Occipital lobe (tissue), 2 donors: ENCODE data around the gene PCID2. TPM values are rescaled to one million over a fixed set of nuclear protein-coding genes. Genes with fewer than 3 reads are reported as not detected.
A peak's percentile ranks its signal among the peaks of the same experiment; 100 is the strongest.
"Not testable (repeated sequence)": the region's sequence is repeated elsewhere in the genome, so short reads cannot be mapped to it uniquely, and the experiment has no call there.

Source experiments
- DNase-seq: peaks from one replicate; lab custom pipeline; 2025; lab: John Stamatoyannopoulos, UW
- total RNA-seq: library from RNA; depleted of rRNA; stranded (reverse); fragments of >200 nt; gene quantifications from one replicate; pipeline ENCODE4 v1.2.3, GENCODE V29; 2014

PCID2 gene
- total RNA-seq, 1 donor from 2014 or later: 45.9 TPM

DNA sequence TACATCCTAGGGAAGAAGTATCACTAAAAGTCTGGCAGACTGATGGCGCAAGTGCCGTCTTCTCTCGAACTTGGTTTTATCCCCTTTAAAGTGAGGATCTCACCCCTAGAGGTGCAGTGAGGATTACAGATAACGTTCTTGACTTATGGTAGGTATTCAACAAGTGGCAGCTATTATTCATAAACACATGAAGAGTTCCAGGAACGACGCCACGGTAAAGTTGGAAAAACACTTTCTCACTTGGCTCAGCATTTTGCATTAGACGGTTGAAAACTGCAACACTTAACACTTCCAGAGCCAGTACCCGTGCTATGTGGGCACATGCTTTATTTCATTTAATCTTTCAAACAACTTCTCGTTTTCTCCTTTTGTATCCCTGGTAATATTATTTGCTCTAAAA, 41.3 kb downstream of the PCID2 start:
- DNase-seq: no peak

DNA sequence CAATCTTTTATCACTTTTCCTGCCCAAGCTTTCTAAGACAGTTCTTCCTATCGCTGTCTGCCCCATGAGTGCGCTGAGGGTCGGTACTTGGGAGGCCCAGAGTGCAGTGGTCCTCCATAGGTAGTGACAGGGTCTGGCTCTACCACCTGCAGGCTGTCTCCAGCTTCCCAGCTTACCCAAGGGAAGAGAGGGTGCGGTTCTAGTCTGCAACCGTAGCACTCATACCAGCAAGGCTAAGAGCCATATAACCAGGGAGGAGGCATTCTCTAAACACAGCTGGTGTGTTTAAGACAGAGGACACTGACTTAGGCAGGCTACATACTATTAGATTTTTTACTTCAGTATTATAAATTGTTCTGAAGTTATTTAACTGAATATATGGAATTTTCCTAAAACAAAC, 41.8 kb downstream of the PCID2 start:
- DNase-seq: no peak

DNA sequence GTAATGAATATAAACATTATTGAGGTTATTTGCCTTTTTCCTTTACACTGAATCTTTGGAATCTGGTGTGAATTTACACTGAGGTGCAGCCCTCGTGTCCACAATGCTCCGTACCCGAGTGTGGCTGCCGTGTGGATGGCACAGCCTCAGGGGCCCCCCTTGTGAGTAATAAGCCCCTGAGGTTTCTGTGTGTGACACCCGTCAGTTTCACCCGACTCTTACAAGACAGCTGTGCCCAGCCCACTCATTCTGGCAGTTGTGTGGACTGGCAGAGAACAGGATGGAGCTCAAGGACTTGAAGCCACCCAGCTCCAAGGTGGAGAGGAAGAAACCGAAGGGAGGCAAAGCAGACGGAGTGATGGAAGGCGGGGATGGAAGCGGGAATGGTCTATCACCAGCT, 42.2 kb downstream of the PCID2 start:
- no peak for DNase-seq

DNA sequence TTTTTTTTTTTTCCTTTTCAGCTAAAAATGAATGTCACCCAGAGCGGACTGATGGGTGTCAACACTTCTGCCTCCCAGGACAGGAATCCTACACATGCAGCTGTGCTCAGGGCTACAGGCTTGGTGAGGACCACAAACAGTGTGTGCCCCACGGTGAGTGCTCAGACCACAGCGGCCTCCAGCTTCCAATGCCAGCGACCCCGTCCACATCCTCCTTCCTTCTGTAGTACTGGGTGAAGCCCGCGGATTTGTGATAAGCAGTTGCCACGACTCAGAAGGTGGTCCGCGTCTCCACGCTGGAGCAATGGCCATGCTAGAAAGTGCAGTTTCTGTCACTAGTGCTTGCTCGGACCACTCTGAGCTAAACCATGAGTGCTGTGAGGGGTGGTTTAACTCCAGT, 44.0 kb downstream of the PCID2 start:
- no peak for DNase-seq

DNA sequence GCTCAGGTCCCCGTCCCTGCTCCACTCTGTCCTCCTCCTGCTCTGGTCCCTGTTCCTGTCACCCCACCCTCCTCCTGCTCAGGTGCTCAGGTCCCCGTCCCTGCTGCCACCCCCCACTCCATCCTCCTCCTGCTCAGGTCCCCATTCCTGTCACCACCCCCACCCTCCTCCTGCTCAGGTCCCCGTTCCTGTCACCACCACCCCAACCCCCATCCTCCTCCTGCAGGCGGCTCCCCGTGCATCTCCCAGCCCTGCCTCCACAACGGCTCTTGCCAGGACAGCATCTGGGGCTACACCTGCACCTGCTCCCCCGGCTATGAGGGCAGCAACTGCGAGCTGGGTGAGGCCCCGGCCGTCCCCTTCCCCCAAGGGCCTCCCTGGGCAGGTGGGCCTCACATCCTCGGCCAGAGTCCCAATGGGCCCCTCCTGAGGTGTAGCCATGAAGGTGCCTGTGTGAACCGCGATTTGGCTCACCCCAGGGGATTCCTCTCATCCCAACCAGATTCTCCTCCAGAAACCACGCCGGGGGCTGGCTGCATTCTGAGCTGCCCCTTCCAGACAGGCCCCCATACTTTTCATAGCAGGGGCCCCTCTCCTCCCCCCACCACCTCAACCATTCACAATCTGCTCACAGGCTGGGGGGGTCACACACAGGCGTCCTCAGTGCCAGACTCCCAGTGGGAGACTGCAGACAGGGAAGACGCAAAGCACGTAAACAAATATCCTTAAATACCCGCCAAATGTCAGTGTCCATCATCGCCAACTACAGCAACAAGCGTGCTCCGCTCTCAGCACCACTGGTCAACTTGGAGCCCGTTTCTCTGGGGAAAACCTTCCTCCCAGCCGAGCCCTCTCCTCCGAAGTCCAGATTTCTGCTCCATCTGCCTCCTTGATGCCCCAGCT, 45.4 kb downstream of the PCID2 start:
- DNase-seq: no peak

DNA sequence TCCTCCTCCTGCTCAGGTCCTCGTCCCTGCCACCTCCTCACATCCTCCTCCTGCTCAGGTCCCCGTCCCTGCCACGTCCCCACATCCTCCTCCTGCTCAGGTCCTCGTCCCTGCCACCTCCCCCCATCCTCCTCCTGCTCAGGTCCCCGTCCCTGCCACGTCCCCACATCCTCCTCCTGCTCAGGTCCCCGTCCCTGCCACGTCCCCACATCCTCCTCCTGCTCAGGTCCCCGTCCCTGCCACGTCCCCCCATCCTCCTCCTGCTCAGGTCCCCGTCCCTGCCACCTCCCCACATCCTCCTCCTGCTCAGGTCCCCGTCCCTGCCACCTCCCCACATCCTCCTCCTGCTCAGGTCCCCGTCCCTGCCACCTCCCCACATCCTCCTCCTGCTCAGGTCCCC, 46.5 kb downstream of the PCID2 start:
- DNase-seq: not testable (repeated sequence)

DNA sequence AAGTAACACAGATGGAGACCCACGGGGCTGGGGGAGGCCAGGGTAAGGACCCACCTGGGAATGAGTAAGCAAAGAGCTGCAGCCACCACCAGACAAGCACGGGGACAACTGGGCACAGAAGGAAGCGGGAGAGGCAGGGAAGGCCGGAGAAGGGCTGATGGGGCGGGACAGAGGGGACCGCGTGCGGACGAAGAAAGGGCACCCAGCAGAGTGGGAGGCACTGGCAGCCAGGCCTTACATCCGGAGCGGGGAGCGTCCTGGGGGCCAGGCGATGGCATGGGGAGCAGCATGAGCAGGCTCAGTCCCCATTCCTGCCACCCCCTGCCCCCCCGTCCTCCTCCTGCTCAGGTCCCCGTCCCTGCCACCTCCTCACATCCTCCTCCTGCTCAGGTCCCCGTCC, 47.0 kb downstream of the PCID2 start:
- no peak for DNase-seq

DNA sequence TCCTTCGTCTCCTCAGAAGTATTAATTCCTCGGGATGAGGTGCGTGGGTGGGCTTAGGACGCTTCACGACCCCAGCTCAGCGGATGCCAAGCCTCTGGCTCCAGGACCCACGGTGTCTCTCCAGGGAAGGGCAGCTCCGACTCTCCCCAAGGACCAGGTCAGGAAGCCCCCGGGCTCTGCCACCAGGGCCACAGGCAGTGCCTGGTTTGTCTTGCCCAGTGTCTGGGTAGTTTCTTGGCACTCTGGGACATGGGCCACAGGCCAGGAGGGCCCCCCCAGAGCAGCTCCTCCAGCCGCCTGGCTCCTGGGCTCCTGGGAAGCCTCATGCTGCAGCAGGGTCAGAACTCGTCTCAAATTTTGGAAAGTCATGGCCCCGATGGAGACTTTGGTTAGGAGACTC, 47.5 kb downstream of the PCID2 start:
- no peak for DNase-seq

DNA sequence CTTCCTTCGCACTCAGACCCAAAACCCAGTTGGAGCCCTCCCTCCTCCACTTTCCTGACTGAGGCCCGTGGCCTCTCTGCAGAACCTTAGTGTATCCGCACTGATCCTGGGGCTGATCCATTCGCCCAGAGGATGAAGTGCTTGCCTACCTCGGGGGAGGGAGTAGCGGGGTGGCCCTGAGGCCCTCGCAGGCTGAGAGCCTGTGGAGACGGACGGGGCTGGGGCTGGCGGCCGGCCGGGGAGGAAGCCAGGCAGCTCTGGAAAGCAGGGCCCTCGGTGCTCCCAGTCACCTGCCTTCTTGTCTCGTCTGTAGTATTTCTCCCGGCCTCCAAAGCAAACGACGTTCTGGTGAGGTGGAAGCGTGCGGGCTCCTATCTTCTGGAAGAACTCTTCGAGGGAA, 48.8 kb downstream of the PCID2 start:
- no peak for DNase-seq

DNA sequence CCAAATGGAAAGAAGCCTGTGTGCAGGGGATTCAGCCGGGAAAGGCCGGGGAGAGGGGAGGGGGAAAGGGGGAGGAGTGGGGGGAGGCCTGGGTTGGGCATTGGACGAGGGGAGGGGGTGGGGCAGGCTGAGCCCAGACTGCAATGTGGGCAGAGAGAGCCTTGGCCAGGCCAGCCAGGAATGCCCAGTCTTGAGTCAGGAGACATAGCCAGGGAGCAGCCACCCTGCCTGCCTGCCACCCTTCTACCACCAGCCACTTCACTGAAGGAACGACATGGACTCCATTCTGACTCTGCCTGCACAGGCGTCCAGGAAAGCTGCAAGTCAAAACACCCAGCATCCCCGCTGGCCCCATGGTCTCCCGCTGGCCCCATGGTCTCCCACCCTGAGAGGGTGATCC, 49.5 kb downstream of the PCID2 start:
- no peak for DNase-seq

DNA sequence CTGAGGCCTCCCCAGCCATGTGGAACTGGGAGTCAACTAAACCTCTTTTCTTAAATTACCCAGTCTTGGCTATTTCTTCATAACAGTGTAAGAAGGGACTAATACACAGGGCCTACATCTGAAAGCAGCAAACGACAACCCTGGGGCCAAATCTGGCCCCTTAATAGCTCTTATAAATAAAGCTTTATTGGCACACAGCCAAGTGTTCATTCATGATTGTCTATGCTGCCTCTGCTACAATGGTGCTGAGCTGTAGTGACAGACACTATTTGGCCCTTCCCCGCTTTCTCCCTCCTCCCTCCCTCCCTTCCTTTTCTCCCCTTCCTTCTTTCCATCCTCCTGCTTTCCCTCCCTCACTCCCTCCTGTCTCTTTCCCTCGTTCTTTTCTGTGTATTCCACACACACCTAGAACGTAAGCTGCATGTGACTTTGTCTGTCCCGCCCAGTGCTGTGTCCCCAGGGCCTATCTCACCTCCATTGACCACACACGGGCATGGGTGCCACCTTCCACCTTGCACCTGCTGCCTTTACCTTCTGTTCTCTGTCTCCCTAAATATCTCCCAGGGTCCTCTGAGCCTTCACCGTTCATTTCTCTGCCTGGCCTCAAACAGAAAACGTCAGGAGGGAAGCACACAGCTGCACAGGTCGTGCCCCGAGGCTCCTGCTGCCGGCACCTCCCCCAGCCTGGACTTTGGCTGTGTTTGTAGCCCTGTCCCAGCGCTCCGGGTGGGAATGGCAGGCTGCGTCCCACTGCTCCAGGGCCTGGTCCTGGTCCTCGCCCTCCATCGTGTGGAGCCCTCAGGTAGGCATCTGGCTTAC, 50.3 kb downstream of the PCID2 start, which contains the start of gene PROZ:
PROZ (plus strand) TSS at position 720 of the 819 bp plus-strand sequence; CDS start at position 733, 13 bp downstream.
- DNase-seq: no peak

DNA sequence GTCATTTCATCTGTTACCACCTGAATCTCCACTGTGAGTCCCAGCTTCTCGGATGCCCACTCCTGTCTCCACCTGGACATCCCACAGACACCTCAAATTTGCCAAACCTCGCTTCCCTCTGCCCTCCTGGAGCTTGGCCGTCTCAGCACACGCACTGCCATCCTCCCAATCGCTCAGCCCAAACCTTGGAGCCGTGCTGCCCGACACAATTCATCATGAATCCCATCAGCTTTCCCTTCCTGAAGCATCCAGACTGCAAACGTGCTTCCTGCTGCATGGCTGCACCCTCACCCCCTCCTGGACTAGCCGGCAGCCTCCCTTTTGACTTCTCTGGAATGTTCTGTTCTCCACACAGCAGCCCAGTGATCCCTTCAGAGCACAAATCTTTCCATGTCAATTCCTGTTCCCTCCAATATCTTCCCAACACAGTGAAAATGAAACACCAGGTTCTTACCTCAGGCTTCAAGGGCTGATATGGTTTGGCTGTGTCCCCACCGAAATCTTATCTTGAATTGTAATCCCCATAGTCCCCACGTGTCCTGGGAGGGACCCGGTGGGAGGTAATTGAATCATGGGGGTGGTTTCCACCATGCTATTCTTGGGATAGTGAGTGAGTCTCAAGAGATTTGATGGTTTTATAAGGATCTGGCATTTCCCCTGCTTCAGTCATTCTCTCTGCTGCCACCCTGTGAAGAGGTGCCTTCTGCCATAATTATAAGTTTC, 51.1 kb downstream of the PCID2 start:
- DNase-seq: no peak

DNA sequence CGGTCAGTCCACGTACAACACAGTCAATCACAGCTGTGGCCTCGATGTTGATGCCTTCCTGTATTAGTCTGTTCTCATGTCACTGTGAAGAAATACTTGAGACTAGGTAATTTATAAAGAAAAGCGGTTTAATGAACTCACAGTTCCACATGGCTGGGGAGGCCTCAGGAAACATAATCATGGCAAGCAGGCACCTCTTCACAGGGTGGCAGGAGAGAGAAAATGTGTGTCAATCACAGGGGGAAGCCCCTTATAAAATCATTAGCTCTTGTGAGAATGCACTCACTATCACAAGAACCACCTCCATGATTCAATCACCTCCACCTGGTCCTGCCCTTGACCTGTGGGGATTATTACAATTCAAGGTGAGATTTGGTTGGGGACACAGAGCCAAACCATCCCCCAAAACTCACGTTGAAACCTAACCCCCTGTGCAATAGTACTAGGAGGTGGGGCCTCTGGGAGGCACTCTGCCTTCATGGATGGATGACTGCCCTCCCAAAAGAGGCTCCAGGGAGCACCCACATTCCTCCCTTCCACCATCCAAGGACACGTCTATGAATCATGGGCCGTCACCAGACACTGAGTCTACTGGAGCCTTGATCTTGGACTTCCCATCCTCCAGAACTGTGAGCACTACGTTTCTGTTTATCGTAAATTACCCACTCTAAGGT, 52.4 kb downstream of the PCID2 start:
- no peak for DNase-seq

DNA sequence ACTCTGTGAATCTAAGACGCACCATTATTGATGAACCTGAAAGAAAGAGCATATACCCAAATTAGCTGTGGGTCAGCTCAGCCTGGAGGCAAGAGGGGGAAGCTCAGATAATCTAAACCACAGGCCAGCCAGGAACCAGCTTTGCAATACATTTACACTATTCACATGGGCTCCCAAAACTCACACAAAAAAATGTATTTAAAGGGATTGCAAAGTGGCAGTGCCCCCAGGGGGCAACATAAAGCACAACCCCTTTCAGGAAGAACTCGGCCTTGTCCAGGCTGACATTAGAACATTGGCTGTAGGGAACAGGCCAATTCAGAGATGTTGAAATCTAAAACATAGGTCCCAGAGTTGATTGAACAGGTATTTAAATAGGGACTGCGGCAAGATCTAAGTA, 53.3 kb downstream of the PCID2 start:
- DNase-seq: no peak

DNA sequence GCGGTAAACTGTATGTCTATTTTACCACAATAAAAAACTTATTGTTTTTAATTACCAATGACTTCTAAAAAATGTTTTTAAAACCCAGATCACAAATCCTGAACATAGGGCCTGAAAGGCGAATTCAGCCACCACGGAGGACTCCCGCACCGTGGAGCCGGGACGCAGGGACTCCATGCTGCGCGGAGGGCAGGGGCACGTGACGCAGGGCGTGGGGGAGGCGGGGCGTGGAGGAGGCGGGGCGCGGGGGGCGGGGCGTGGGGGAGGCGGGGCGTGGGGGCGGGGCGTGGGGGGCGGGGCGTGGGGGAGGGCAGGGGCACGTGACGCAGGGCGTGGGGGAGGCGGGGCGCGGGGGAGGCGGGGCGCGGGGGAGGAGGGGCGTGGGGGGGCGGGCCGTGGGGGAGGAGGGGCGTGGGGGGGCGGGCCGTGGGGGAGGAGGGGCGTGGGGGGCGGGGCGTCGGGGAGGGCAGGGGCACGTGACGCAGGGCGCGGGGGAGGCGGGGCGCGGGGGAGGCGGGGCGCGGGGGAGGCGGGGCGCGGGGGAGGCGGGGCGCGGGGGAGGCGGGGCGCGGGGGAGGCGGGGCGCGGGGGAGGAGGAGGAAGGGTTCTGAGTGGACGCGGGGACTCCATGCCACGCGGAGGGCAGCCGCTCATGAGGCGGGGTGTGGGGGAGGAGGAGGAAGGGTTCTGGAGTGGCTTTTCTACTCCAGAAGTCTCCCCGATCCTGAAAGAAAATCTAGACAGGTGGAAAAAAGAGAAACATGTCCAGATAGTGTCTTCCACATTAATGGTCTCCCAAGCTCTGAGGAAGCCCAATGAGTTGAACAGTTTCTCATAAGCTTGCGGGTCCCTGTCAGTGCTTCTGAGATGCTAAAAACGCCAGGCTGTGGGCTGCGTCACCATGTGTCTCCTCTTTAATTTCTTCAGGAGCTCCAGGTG, 54.4 kb downstream of the PCID2 start:
- peak; percentile 73 for DNase-seq

DNA sequence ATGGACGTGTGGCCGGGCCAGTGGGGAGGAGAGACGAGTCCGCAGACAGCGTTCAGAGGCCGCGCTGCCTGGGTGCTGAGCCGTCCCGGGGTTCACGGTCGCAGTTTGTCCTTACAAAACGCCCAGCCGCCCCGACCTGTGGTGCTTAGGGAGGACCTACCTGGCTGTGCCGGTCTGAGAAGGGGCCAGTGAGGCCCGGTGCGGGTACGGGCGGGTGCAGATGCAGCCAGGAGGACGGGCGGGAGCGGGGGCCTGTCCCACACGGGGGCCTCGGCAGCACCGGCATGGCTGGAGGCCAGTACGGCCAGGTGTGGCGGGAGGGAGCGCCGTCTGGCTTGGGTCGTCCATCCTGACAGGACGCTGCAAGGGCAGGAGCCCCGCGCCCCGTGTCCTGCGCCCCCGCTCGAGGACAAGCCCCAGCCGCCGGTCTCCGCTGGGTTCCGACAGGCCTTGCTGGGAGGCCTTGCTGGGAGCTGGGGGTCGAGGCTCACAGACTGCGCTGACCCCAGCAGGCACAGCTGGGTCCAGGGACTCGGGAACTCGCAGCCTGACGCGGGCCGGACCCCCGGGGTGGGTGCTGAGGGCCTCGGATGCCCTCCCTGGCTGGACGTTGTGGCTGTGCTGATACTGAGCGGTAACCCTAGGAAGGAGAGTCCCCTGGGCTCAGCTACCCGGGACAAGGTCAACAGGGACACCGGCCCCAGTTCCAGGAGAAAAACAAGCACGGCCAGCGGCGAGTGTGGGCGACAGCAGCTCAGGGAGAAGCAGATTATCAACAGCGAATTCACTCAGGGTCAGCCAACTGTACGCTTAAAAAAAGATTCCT, 55.3 kb downstream of the PCID2 start:
- no peak for DNase-seq

DNA sequence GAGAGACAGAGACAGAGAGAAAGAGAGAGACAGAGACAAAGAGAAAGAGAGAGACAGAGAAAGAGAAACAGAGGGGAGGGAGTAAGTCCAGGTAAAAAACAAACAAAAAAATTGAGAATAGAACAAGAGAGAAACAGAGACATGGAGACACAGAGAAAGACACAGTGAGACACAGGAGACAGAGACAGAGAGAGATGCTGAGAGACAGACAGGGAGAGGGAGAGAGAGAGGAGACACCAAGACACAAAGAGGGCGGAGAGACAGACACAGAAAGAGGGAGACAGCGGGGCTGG, 55.8 kb downstream of the PCID2 start:
- DNase-seq: no peak

DNA sequence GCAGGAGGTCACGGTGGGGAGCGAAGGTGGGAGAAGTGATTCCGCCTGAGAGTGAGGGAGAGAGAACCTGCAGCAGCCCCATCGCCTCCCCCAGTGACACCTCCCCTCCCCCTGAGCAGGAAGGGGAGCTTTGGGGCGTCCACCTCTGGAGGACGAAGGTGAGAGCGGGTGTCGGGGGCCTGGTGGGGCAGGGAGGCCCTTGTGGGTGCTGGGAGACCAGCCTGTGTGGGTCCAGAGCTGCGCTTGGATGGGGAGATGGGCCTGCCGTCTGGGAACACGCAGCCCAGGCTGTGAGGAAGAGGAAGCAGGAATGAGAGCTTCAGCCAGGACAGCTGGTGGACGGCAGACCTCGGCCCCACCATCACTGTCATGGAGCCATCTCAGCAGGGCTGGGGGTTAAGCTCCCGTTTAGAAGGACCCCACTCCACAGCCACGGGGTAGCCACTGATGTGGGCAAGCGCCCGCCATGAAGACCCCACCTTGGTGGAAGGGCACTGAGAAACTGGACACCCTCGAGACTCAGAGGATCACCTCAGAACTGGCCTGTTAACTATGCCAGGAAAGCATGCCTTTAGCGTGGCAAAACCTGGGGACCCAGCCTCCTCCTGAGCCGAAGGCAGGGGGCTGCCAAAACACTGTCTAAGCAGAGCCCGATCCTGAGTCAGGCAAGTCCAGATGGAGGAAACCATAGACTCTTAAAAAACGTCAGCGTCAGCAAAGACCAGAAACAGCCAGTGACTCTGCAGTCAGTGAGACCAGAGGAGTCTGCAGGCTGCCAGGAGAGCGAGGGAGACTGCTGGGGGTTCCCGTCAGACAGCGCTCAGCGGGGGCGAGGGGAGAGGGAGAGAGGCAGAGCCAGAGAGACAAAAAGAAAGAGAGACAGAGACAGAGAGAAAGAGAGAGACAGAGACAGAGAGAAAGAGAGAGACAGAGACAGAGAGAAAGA, 56.5 kb downstream of the PCID2 start:
- no peak for DNase-seq
